Endothelial cell of umbilical vein (primary cell): ENCODE results near the gene WNT9A. TPM values are rescaled to one million over a fixed set of nuclear protein-coding genes. Genes with fewer than 3 reads are reported as not detected.

Experiments used
- BruUV-seq: library from RNA; stranded (reverse); fragments of 400-500 nt; replicated peaks from 2 replicates; lab custom pipeline; 2021; lab: Mats Ljungman, UMichigan
- CTCF ChIA-PET: fragments of 300-600, 350-600 bp; sonication (Branson Sonifier 250); formaldehyde crosslinking; loops from one replicate; lab custom pipeline; 2021; ENCODE audit warnings: antibody characterized with exemption, inconsistent platforms; lab: Charles Lee
- POLR2A ChIA-PET: fragments of 300-600, 350-600 bp; sonication (Branson Sonifier 250); formaldehyde crosslinking; loops from one replicate; lab custom pipeline; 2021; ENCODE audit warnings: antibody characterized with exemption, inconsistent platforms; lab: Charles Lee
- DNase-seq: peaks from one replicate; pipeline ENCODE4 v3.0.0-alpha.2; 2011; ENCODE audit warnings: low read depth, low spot score
- FAIRE-seq: peaks from 2 replicates; lab custom pipeline; 2011; peaks lifted over from hg19 to GRCh38; lab: Jason Lieb, UNC
- H2AFZ ChIP-seq: 2 replicates; pipeline ENCODE4 v1.6.0; 2012; ENCODE audit warnings: low read depth, low read length, control low read depth, inconsistent platforms
- H3K27ac ChIP-seq: 2 replicates; pipeline ENCODE4 v1.5.1; 2011; ENCODE audit warnings: low read depth, mild to moderate bottlenecking, control low read depth, low read length, moderate library complexity; ENCODE audit not compliant: insufficient read depth
- H3K27me3 ChIP-seq, 2 experiments: 2 replicates each; pipeline versions ENCODE4 v1.6.0 to v1.6.1; 2011; ENCODE audit warnings: low read length in 2 of 2, mixed read lengths in 1 of 2; ENCODE audit not compliant: control insufficient read depth in 2 of 2, insufficient read depth in 2 of 2
- H3K36me3 ChIP-seq, 2 experiments: 2 replicates in 1 of 2; 3 replicates in 1 of 2; pipeline ENCODE4 v1.5.1; 2011; ENCODE audit warnings: low read length in 2 of 2, mild to moderate bottlenecking in 1 of 2, moderate library complexity in 1 of 2; ENCODE audit not compliant: control insufficient read depth in 2 of 2, insufficient read depth in 2 of 2; ENCODE audit errors: extremely low read depth in 1 of 2
- H3K4me1 ChIP-seq: 3 replicates; pipeline ENCODE4 v1.5.1; 2011; ENCODE audit warnings: mild to moderate bottlenecking, low read length; ENCODE audit not compliant: control insufficient read depth, insufficient read depth; ENCODE audit errors: extremely low read depth
- H3K4me2 ChIP-seq: 2 replicates; pipeline ENCODE4 v1.6.1; 2011; ENCODE audit warnings: low read length, control low read depth, mixed read lengths; ENCODE audit not compliant: insufficient read depth
- H3K4me3 ChIP-seq, 3 experiments: fragments of 200-600 bp in 1 of 3; sonication (generic), shearing (Covaris generic) in 1 of 3; replicated peaks in 1 of 3; 2 replicates each; pipeline ENCODE4 v1.5.1; 2011 to 2016; ENCODE audit warnings: control low read depth in 3 of 3, low read length in 3 of 3, mild to moderate bottlenecking in 2 of 3, inconsistent platforms in 1 of 3, low read depth in 1 of 3, moderate library complexity in 1 of 3; ENCODE audit not compliant: insufficient read depth in 1 of 3
- H3K79me2 ChIP-seq: 2 replicates; pipeline ENCODE4 v1.6.0; 2012; ENCODE audit warnings: low read length, inconsistent platforms; ENCODE audit not compliant: control insufficient read depth, insufficient read depth
- H3K9ac ChIP-seq: replicated peaks from 2 replicates; pipeline ENCODE3; 2011; ENCODE audit warnings: low read length, control low read depth; ENCODE audit not compliant: insufficient read depth; ENCODE audit errors: extremely low read depth
- H3K9me1 ChIP-seq: replicated peaks from 3 replicates; pipeline ENCODE4 v1.6.0; 2011; ENCODE audit warnings: mild to moderate bottlenecking, low read length; ENCODE audit not compliant: control insufficient read depth, insufficient read depth; ENCODE audit errors: extremely low read depth
- H3K9me3 ChIP-seq: replicated peaks from 2 replicates; pipeline ENCODE4 v1.5.1; 2012; ENCODE audit warnings: low read length, inconsistent platforms; ENCODE audit not compliant: control insufficient read depth, insufficient read depth
- H4K20me1 ChIP-seq: replicated peaks from 2 replicates; pipeline ENCODE3; 2011; ENCODE audit warnings: mild to moderate bottlenecking, low read length; ENCODE audit not compliant: control insufficient read depth, insufficient read depth; ENCODE audit errors: extremely low read depth
- EZH2 ChIP-seq: IDR thresholded peaks from 2 replicates; pipeline ENCODE4 v1.6.1; 2012; ENCODE audit warnings: borderline replicate concordance, low read depth, mild to moderate bottlenecking, moderate library complexity, low read length, inconsistent platforms; ENCODE audit not compliant: severe bottlenecking
- FOS ChIP-seq: IDR thresholded peaks from 2 replicates; pipeline ENCODE4 v1.6.1; 2011; ENCODE audit warnings: mild to moderate bottlenecking, low read length, moderate library complexity, borderline replicate concordance; ENCODE audit not compliant: insufficient read depth
- GATA2 ChIP-seq: IDR thresholded peaks from 2 replicates; pipeline ENCODE4 v1.7.0; 2011; ENCODE audit warnings: low read depth, mild to moderate bottlenecking, moderate library complexity, mixed read lengths, low read length; ENCODE audit not compliant: insufficient read length, insufficient read depth
- JUN ChIP-seq: IDR thresholded peaks from 2 replicates; pipeline ENCODE4 v1.6.1; 2011; ENCODE audit warnings: borderline replicate concordance, low read depth; ENCODE audit not compliant: insufficient read length, insufficient read depth
- MAX ChIP-seq: IDR thresholded peaks from 2 replicates; pipeline ENCODE4 v1.6.1; 2011; ENCODE audit not compliant: insufficient read depth, insufficient read length
- MYC ChIP-seq: IDR thresholded peaks from one replicate; pipeline ENCODE4 v1.6.1; 2011; ENCODE audit warnings: mild to moderate bottlenecking, low read depth, low read length
- POLR2A ChIP-seq: IDR thresholded peaks from 2 replicates; pipeline ENCODE4 v1.6.1; 2012; ENCODE audit warnings: low read depth, mild to moderate bottlenecking, control low read depth, low read length
- POLR2AphosphoS5 ChIP-seq: IDR thresholded peaks from 2 replicates; pipeline ENCODE4 v1.6.1; 2012; ENCODE audit warnings: low read depth, mild to moderate bottlenecking, control low read depth, low read length, moderate library complexity; ENCODE audit not compliant: insufficient read depth
- dilution Hi-C: fragments of 300-500 bp; cut with MboI; formaldehyde crosslinking; loops from one replicate; pipeline ENCODE4 v1.15.0; 2019; ENCODE audit warnings: low sequenced_read_pairs; ENCODE audit not compliant: extremely low pct_ligation_motif_present
- intact Hi-C: fragments of 100-400 bp; cut with micrococcal nuclease; formaldehyde crosslinking; loops from one replicate; pipeline ENCODE4 v1.10.0; 2022
- polyA plus RNA-seq, 4 experiments: library from polyadenylated mRNA; depleted of rRNA in 3 of 4; stranded (reverse) in 3 of 4; unstranded in 1 of 4; fragments of >200 nt; gene quantifications; 2 replicates each; pipeline versions ENCODE4 v1.2.1 to v1.2.3, GENCODE V29; 2011 to 2012; ENCODE audit warnings: missing spikeins in 1 of 4
- total RNA-seq: library from RNA; stranded (reverse); gene quantifications from 2 replicates; pipeline ENCODE4 v1.2.3, GENCODE V29; 2021
- TF ChIP-seq, protein P1 (sequence below), 2 donors: IDR thresholded peaks; 1 replicate in 1 of 2; 2 replicates in 1 of 2; pipeline ENCODE4 v1.5.1; 2011; ENCODE audit warnings: low read length in 2 of 2, mild to moderate bottlenecking in 2 of 2, moderate library complexity in 2 of 2, control low read depth in 1 of 2, inconsistent platforms in 1 of 2, low read depth in 1 of 2; ENCODE audit not compliant: insufficient read depth in 1 of 2; ENCODE audit errors: extremely low read depth in 1 of 2

The WNT9A gene
- total and polyA plus RNA-seq, 2 donors (not counting 3 experiments of a cell fraction or from before 2014, with no cell fraction given), result 5.4 to 6.2 TPM

DNA sequence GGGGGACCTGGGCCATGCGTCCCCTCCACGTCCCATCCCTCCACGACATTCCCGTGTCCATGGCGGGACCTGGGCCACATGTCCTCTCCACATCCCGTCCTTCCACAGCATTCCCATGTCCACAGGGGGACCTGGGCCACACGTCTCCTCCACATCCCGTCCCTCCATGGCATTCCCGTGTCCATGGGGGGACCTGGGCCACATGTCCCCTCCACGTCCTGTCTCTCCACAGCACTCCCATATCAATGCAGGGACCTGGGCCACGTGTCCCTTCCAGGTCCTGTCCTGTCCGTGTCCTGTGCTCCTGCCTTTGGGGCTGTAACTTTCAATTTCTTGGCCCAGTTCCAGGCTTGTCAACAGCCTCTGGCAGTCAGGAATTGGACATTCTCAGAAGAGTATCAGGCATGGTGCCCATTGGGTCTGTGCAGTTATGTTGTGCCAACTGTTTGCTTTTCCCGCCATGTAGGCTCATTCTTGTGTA is 47.1 kb downstream of the WNT9A start:
- Histone ChIP-seq H3K4me2 (no peak overlapping the region), H3K4me1 (no peaks in the 10 kb centered on the region), H3K27ac (no peak overlapping the region), H3K9ac (no peak overlapping the region), H3K27me3 (no peaks in the 10 kb centered on the region), H3K4me3 (no peak overlapping the region), H3K36me3 (no peaks in the 10 kb centered on the region), H3K9me1 (no peaks in the 10 kb centered on the region), H3K9me3 (no peaks in the 10 kb centered on the region), H4K20me1 (no peaks in the 10 kb centered on the region), H2AFZ (no peak overlapping the region), H3K79me2 (no peaks in the 10 kb centered on the region)
- no TSS peak for BruUV-seq
- ChIA-PET POLR2A (no interaction called here), CTCF (no interaction called here)
- intact Hi-C loops, result no loop called here
- DNase-seq, result no peak
- TF ChIP-seq JUN (no peak), POLR2AphosphoS5 (no peak), POLR2A (no peak), MYC (no peak)
- TF ChIP-seq, protein P1, sequence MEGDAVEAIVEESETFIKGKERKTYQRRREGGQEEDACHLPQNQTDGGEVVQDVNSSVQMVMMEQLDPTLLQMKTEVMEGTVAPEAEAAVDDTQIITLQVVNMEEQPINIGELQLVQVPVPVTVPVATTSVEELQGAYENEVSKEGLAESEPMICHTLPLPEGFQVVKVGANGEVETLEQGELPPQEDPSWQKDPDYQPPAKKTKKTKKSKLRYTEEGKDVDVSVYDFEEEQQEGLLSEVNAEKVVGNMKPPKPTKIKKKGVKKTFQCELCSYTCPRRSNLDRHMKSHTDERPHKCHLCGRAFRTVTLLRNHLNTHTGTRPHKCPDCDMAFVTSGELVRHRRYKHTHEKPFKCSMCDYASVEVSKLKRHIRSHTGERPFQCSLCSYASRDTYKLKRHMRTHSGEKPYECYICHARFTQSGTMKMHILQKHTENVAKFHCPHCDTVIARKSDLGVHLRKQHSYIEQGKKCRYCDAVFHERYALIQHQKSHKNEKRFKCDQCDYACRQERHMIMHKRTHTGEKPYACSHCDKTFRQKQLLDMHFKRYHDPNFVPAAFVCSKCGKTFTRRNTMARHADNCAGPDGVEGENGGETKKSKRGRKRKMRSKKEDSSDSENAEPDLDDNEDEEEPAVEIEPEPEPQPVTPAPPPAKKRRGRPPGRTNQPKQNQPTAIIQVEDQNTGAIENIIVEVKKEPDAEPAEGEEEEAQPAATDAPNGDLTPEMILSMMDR (IDR thresholded peaks at IDR 0.05; ENCODE audit: extremely low read depth in 1 of 2, insufficient read depth in 1 of 2, low read depth in 1 of 2, low read length in 2 of 2), result no peak
- dilution Hi-C loops, result no loop called here
- no peak for FAIRE-seq

GRCh38 chr1:227899820-227900449 is 47.8 kb downstream of the WNT9A start:
- Histone ChIP-seq H2AFZ (no peak overlapping the region), H3K4me2 (no peak overlapping the region), H3K27me3 (no peaks in the 10 kb centered on the region), H3K4me1 (no peaks in the 10 kb centered on the region), H3K4me3 (no peak overlapping the region), H3K36me3 (no peaks in the 10 kb centered on the region), H3K9me3 (no peaks in the 10 kb centered on the region), H3K9me1 (no peaks in the 10 kb centered on the region), H4K20me1 (no peaks in the 10 kb centered on the region), H3K79me2 (no peaks in the 10 kb centered on the region), H3K9ac (no peak overlapping the region), H3K27ac (no peak overlapping the region)
- ChIA-PET CTCF (no interaction called here), POLR2A (no interaction called here)
- intact Hi-C loops (no loop called here), dilution Hi-C loops (no loop called here)
- FAIRE-seq (no peak), DNase-seq (no peak)
- TF ChIP-seq MAX (no peak), MYC (no peak), POLR2A (no peak), GATA2 (no peak), EZH2 (no peak), JUN (no peak), POLR2AphosphoS5 (no peak), FOS (no peak)
- TF ChIP-seq, protein P1 (IDR thresholded peaks at IDR 0.05; ENCODE audit: extremely low read depth in 1 of 2, insufficient read depth in 1 of 2, low read depth in 1 of 2, low read length in 2 of 2), result no peak
- BruUV-seq, result no TSS peak
